ENCODE data around the gene TMEM132D.

Gene TMEM132D

GRCh38 chr12:129328235-129328634 lies 575.6 kb downstream of the TMEM132D start:
- no peak for TF ChIP-seq CTCF (IDR thresholded peaks at IDR 0.05; ENCODE audit: insufficient read depth, low read length, poor library complexity, severe bottlenecking)
- H3K36me3 ChIP-seq (ENCODE audit: control insufficient read depth, insufficient read depth, low read length), result no peaks in the 10 kb centered on the region
- H3K27me3 ChIP-seq (replicated peaks; ENCODE audit: control insufficient read depth, insufficient read depth, low read length), result no peaks in the 10 kb centered on the region
- no peak overlapping the region for H3K4me3 ChIP-seq (replicated peaks; ENCODE audit: low read depth, low read length)
- DNase-seq (ENCODE audit: extremely low read depth, insufficient read length), result no peak

- no peak for TF ChIP-seq CTCF (IDR thresholded peaks at IDR 0.05; ENCODE audit: insufficient read depth, low read length, poor library complexity, severe bottlenecking)
- Histone ChIP-seq H3K27me3 (replicated peaks; ENCODE audit: control insufficient read depth, insufficient read depth, low read length) (no peaks in the 10 kb centered on the region), H3K4me3 (replicated peaks; ENCODE audit: low read depth, low read length) (no peak overlapping the region), H3K36me3 (ENCODE audit: control insufficient read depth, insufficient read depth, low read length) (no peaks in the 10 kb centered on the region)
- DNase-seq (ENCODE audit: extremely low read depth, insufficient read length), result no peak
Measured at GRCh38 chr12:129325566-129325965, 578.3 kb downstream of the TMEM132D start.

DNA sequence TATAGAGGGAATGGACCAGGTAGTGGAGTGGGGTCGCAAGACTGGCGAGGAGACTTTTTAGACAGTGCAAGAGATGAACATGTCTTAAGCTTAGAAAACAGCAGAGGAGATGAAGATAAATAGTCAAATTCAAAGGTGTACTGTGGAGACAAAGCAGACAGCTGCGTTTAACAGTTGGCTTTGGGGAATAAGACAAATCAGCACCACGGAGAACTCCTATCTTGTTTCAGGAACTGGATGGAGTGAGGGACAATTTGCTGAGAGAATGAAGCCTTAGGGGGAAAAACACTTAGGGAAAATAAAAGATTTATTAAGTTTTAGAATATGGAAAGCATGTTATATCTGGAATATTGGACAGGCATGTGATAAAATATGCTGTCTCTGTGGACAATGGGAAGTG lies 591.8 kb downstream of the TMEM132D start:
- DNase-seq (ENCODE audit: extremely low read depth, insufficient read length), result no peak

GRCh38 chr12:129310346-129310745 lies 593.5 kb downstream of the TMEM132D start:
- no peak for DNase-seq (ENCODE audit: extremely low read depth, insufficient read length)
- no peaks in the 10 kb centered on the region for H3K27me3 ChIP-seq (replicated peaks; ENCODE audit: control insufficient read depth, insufficient read depth, low read length)
- H3K36me3 ChIP-seq (ENCODE audit: control insufficient read depth, insufficient read depth, low read length), result no peaks in the 10 kb centered on the region
- no peak overlapping the region for H3K4me3 ChIP-seq (replicated peaks; ENCODE audit: low read depth, low read length)
- no peak for TF ChIP-seq CTCF (IDR thresholded peaks at IDR 0.05; ENCODE audit: insufficient read depth, low read length, poor library complexity, severe bottlenecking)

More for the DNA sequence above, 591.8 kb downstream of the TMEM132D start:
- Histone ChIP-seq H3K36me3 (ENCODE audit: control insufficient read depth, insufficient read depth, low read length) (no peaks in the 10 kb centered on the region), H3K27me3 (replicated peaks; ENCODE audit: control insufficient read depth, insufficient read depth, low read length) (no peaks in the 10 kb centered on the region), H3K4me3 (replicated peaks; ENCODE audit: low read depth, low read length) (no peak overlapping the region)
- no peak for TF ChIP-seq CTCF (IDR thresholded peaks at IDR 0.05; ENCODE audit: insufficient read depth, low read length, poor library complexity, severe bottlenecking)

DNA sequence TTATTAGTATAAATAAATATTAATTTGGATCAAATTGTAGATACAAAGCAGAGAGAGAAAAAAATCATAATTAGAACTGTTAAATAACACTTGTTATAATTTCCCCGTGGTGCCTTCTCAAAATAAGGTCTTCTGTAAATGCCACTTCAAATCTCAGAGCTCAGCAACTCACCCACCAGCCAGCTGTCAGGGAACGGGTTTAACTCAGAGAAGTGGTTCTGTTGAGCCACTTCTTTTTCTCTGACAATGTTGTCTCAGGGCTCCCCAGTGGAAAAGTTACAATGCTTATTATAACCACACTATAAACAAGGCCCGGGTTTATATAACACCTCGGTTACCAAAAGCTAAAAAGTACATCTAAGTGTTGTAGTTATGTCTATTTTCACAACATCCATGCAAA lies 598.0 kb downstream of the TMEM132D start:
- Histone ChIP-seq H3K36me3 (ENCODE audit: control insufficient read depth, insufficient read depth, low read length) (no peaks in the 10 kb centered on the region), H3K4me3 (replicated peaks; ENCODE audit: low read depth, low read length) (no peak overlapping the region), H3K27me3 (replicated peaks; ENCODE audit: control insufficient read depth, insufficient read depth, low read length) (no peaks in the 10 kb centered on the region)
- no peak for DNase-seq (ENCODE audit: extremely low read depth, insufficient read length)
- no peak for TF ChIP-seq CTCF (IDR thresholded peaks at IDR 0.05; ENCODE audit: insufficient read depth, low read length, poor library complexity, severe bottlenecking)

- no peak for TF ChIP-seq CTCF (IDR thresholded peaks at IDR 0.05; ENCODE audit: insufficient read depth, low read length, poor library complexity, severe bottlenecking)
- DNase-seq (ENCODE audit: extremely low read depth, insufficient read length), result no peak
- no peaks in the 10 kb centered on the region for H3K36me3 ChIP-seq (ENCODE audit: control insufficient read depth, insufficient read depth, low read length)
- H3K4me3 ChIP-seq (replicated peaks; ENCODE audit: low read depth, low read length), result no peak overlapping the region
- no peaks in the 10 kb centered on the region for H3K27me3 ChIP-seq (replicated peaks; ENCODE audit: control insufficient read depth, insufficient read depth, low read length)
Measured at GRCh38 chr12:129304529-129304928, 599.3 kb downstream of the TMEM132D start.

All from GM06990 (cell line).